HG03280 (cell line): ENCODE measurements around the gene CPXM2.

ENCODE experiments used
- ATAC-seq: cut with Tn5 transposase; IDR thresholded peaks from one replicate; pipeline ENCODE4 v1.9.1; 2021; ENCODE audit warnings: mild to moderate bottlenecking, moderate library complexity; ENCODE audit not compliant: unreplicated experiment

Gene CPXM2

DNA sequence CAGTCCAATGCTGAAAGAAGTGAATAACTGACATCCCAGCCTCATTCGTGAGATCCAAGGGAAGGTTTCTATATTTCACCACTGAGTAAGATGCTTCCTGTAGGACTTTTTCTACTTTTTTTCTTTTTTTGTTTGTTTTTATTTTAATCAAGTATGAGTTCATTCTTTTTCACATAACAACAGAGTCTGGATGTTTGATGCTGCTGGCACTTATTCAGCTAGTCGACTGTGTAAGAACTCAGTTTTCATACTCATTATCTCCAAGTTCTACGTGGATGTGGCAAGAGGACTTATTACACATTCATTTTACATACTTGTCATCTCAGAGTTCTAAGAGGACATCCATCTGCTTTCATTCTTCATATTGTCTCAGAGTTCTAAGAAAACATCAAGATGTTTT lies 86.9 kb downstream of the CPXM2 start:
- no peak for ATAC-seq

DNA sequence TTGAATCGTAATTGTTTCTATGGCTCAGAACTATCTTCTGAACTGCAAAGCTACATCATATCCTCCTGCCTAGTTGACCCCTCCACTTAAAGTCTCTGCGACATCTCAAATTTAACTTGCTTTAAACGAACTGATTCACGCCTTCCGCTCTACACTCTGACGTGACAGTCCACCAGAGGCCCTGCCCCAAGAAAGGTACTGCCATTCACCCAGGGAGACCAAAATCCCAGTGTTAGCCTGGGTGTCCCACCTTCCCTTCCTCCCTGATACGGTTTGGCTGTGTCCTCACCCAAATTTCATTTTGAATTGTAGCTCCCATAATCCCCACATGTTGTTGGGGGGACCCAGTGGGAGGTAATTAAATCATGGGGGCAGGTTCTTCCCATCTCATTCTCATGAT lies 90.8 kb downstream of the CPXM2 start:
- ATAC-seq = no peak

DNA sequence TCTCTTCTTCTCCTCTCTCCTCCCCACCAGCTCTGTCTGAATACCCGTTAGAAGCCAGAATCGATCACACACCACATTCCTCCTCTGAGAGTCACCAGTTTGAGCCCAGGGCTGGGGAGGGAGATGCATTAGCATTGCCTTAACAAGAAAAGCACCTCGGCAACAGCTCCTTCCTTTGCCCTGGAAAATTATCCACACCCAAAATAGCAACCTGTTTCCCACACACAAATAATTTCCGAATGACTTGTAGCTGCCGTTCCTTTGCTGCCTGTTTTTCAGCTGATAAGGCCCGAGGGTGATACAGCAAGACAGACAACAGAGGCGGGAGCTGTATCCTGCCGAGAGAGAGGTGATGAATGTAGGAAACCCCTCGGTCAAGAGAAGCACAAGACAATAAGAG lies 91.3 kb downstream of the CPXM2 start:
- no peak for ATAC-seq

DNA sequence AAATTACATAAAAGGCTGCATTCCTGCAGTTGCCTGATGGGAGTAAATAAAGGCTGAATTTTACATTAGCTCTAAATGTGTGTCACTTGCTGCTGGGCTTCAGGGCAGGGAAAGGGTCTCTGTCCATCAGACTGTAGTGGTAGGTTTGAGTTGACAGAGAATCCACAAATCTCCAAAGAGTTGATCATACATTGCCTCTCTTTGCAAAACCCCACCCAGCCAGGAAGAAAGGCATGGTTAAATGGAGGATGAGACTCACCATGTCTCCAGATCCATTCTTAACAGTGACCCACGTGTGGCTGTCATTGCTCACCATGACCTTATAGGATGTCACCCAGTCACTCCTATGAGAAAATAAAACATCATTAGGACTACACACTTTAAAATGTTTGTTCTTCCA lies 92.8 kb downstream of the CPXM2 start:
- ATAC-seq = no peak

DNA sequence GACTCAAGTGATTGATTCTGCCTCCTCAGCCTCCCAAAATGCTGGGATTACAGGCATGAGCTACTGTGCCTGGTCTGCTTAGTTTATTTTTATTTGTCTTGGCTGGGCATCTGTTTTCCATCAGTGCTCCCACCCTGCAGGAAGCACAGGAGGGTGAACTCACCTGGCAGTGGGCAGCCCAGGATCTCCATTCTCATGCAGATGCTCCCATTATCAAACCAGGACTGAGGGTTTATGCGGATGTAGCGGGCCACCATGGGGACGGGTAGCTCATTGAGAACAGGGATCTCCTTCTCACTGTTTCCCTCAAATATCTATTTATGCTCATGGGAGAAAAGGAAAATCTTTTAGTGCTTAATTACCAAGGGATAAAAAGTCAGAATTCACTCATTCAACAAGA lies 93.8 kb downstream of the CPXM2 start:
- no peak for ATAC-seq

DNA sequence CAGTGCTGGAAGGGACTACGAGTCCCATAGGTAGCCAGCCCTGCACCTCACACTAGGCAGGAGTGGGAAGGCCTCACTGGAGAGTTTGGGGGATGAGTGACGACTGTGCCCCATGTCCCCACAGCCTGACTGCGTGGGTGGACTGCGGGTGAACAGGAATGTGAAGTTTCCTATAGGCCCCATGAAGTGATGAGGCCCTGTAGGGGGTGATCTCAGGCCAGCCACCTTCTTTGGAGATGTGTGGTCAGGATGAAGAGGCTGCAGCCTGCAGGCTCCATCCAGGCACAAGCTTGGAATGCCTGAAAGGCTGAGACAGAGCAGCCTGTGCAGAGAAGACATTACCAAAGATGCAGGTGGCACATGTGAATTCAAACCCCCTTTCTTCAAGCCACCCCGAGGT lies 94.9 kb downstream of the CPXM2 start:
- ATAC-seq = no peak

DNA sequence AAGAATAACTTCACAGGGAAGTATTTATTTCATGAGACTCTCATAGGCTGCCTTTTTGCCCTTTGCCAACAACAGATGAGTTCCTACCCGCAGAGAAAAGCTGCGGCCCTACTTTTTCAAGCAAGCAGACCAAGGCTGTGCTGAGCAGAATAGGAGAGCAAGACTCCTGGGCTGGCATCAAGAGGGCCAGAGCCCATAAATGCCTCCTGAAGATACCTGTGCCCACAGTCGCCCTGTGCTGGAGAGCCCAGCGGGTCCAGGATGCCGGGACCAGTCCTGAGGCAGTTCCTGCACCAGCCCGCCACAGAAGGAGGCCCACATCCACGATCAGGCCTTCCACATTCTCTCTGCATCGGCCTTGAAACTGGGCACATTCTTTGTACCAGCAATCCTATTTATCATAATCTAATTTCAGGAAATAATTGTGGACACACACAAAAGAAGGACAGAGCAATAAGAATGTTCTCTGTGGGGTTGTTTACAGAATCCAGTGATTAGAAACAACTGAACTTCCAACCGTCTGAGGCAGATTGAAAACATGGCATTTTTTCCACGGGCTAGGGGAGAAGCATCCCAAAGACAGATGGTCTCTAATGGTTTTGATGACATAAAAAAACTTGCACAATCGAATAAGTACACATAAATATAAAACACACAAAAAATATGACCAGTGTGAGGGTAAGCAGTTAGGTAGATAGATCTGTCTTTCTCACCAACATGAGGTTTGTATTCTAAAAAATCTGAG lies 95.6 kb downstream of the CPXM2 start:
- ATAC-seq = no peak

DNA sequence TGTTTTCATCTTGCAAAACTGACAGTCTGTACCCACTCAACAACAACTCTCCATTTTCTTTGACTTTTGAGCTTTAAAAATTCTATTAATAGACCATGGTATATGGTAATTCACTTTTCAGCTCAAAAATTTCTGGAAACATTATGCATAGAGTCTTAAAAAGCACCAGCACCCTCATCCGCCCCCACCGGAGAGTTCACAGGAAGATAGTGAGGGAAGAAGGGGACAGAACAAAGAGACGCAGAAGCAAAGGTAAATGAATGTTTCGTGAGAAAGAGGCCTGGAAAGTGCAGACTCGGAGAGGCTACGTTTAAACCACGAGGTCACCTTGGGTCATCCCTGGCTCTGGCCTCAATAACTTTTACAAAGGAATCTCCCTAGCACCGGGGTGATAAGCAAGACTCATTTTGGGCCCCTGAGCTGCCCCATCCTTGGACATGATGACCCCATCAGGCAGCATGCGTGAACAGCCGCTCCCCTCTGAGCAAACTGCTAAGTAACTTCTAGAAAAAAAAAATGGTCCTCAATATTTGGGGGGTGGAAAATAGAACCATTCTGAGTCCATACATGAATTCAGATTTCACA lies 96.3 kb downstream of the CPXM2 start:
- ATAC-seq = no peak

DNA sequence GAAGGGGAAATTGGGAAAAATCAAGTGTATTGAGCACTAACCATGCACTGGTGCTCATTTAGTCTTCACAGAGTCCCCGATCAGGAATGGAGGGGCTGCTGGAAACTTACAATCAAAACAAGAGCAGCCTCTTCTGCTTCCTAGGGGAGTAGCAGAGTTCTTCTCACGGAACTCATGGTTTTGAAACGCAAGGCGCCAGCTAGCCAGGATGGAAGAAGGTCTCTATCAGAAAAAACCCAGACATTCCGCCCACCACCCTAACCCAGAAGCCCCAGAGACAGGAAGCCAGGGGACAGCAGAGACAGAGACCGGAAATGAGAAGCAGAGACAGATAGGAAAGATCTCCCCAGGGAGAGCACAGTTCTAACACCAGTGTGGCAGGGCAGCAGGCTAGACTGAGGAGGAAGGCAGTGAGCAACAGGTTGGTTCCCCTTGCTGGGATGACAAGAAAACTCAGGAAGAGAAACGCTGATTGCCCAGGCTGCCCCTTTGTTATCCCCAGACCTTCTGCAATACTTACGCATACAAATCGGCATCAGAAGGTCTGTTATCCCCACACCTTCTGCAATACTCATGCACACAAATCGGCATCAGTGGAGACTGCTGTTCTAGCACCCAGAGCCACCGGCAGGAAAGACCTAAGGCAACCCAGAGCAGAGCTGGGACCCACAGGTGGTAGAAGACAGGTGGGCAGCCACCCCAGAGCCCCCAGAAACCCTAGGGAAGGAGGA lies 99.2 kb downstream of the CPXM2 start:
- ATAC-seq = no peak

DNA sequence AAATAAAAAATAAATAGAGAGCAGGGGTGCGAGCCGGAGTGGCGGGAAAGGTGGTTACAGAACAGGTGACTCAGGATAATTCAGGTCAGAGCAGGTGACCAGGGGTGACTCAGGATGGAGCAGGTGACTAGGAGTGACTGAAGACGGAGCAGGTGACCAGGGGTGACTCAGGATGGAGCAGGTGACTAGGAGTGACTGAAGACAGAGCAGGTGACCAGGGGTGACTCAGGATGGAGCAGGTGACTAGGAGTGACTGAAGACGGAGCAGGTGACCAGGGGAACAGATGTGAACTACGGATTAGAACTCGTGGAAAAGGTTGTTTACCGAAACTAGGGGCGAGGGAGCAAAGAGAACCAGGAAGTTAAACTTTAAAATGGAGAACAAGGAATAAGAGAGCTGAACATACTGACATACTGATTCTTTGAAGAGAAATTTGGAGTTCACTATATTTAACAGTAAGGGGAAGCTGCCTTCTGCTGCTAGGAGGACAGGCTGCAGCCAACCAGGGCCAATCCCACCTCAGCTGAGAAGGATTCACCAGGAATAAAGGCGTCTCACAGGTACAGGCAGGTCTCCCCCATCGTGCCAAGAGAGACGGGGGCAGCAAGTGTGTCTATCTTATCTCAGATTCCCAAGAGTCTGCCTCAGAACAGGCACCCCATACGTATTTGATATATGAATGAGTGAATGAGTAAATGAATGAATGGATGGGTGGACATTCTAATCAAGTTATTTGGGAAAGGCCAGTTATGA lies 101.3 kb downstream of the CPXM2 start:
- no peak for ATAC-seq

DNA sequence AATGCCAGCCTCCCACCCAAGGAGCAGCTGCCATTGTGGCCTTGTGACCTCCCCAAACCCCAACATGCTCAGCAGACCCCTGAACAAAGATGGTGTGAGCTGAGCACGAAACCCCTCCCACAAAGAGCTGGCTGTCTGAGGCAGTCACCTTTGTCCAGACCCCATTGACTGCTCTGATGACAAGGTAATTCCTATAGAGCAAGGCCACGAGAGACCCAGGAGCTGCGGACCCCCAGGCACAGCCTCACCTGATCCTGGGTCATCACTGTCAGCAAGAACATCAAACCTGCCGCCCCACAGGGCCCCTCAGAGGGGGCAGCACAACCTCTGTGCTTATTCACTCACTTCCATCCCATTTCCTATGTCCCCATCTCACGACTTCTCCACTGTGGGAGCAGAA lies 102.6 kb downstream of the CPXM2 start:
- ATAC-seq = no peak

DNA sequence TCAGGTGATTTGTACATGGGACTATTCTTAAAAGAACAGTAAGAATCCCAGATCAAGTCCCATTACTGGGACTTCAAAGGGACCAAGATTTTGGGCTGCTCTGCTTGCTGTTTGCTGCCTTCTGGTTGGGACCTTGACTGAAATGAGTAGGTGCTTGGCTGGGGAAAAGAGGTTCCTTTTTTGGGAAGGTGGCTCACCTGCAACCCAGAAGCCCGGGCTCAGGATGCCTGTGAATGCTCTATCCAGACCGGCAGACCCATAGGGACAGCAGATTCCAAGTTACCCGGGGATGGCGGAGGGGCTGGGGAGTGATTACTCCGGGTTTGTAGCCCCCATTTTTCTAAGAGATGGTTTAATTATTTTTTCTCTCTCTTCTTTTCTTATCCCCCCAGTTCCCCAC lies 104.0 kb downstream of the CPXM2 start:
- ATAC-seq = no peak

DNA sequence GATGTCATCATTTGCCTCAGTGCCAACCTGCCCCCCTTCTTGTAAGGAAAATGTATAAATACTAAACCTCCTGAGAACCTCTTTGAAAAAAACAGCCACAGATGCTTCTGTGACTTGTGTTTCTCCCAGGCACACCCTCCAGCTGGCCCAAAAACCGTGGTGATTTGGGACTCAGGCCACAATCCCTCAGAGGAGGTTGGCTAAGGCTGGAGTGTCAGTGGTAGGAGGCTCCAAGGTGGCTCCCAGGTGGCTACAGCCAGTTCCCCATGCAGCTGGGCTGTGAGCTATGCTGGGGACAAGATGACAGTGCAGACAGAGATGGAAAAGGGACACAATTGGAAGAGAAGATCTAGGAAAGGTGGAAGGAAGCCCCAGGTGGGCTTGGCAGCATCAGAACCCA lies 104.7 kb downstream of the CPXM2 start:
- ATAC-seq = no peak

DNA sequence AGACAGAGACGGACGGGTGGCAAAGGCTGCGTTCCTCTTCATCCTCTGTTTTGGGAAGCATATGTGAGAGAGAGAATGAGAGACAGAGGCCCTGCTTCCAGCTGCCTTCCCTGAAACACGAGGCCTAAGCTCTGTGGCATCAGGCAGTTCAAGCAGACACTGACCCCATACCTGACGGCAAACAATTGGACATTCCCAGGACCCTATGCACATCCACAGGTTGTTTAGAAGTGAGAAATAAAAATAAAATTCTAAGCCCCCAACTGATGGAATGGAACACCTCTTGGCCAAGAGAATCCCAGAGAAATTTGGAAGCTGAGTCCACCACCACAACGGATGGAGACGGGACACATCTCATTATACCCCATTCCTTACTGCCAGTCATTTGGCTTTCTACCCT lies 105.3 kb downstream of the CPXM2 start:
- no peak for ATAC-seq

DNA sequence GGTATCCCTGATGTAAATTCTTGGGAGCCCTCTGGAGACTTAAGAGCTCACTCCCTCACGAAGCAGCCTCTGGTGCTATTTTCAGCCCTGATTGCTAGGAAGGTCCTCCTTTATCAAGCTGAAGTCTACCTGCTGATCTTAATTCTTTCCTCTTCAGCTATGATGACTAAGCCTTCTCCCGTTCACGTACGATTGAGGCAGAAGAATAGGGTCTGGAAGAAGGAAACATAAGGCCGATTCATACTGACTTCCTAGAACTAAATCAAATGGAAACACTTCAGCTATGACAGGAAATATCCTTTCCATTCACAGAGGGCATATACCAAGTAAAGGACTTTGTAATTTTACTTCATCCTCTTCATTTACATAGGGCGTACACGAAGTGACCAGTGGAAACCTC lies 107.0 kb downstream of the CPXM2 start:
- no peak for ATAC-seq

DNA sequence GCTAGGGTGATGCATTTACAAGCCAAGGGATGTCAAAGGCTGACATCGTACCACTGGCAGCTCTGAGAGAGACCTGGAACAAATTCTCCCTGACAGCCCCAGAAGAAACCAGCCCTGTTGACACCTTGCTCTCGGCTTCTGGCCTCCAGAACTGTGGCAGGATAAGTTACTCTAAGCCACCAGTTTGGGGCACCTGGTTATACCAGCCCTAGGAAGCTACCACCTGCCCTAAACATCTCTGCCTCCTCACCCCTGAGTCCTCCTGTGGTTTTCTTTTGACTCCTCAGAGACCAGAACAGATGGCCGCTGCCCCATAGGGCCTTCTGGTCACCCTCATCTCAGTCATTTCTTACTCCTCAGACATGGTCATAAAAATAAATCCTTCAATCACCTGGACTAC lies 107.4 kb downstream of the CPXM2 start:
- ATAC-seq = no peak

DNA sequence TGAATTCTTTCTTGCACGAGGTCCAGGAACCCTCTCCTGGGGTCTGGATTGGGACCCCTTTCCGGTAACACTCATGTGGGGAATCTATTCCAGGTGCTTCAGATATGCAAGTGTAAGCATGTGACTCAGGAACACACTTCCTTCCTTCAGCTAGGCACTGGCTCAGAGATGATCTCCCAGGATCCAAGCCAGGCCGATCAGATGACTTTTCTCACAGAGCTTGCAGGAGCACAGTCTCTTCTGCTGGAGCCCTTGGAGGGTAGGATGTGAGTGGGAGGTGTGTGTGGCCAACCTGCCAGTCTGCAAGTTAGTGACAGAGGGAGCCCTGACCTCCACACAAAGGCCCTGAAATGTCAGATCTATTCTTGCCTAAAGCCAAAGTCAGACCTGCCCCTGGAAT lies 108.3 kb downstream of the CPXM2 start:
- ATAC-seq = no peak

DNA sequence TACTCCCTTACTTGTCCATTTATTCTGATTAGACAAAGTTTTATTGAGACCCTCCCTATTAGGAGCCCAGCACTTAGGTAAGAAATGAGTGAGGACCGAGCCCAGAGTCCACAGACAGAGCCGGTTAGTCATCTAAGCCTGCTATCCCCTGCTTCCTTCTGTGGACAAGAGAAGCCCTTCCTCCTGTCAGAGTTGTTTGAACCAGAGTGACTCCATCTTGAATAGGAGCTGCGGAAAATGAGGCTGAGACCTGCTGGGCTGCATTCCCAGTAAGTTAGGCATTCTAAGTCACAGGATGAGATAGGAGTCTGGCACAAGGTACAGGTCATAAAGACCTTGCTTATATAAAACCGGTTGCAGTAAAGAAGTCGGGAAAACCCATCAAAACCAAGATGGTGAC lies 109.1 kb downstream of the CPXM2 start:
- no peak for ATAC-seq

DNA sequence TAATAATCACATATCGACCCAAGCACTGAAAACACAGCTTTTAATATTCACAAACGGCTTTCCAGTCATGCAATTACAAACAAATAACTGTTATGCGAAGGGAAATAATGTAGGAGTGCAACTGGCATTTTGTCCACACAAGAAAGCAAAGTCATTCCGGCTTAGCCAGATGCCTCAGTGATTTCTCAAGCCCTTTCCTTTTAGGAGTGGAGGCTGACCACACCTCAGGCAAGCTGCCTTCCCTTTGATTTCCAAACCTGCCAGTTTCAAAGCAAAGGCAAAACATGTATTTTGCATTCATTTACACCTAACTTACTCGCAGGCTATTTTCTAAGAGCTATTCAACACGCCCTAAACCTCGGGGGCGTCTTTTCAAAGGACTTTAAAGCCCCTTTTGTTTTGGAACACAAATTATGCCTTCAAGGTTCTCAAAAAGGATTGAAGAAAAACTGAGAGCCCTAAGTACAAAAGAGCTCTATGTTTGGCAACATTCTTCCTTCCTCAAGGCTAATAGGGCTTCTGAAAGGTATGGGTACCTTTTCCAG lies 109.6 kb downstream of the CPXM2 start:
- ATAC-seq = no peak

DNA sequence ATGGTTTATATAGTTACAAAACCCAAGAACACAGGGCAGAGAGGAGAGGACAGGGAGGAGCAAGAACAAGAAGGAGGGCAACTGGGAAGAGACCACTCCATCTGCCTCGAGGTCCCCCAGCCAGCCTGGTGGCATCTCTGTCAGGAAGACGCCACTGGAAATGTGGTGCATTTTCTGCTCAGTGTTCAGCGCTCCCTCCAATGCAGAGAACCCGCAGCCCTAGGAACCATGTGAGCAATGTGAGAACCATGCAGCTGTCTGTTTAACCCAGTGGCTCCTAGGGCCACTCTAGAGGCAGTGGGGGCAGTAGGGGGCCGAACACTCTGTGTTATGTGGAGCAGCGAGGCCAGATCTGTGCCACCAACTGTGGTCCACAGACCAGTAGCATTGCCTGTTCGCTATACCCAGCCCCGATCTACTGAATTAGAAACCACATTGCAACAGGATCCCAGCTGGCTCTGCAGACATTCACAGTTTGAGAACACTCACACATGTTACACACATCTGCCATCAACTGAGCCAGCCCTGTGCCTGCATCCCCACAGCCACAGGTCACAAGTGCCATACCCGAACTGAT lies 110.2 kb downstream of the CPXM2 start:
- no peak for ATAC-seq
